K562 (cell line): Measurements from ENCODE around the gene DDR1. TPM values are rescaled to one million over a fixed set of nuclear protein-coding genes. Genes with fewer than 3 reads are reported as not detected.
A peak's percentile ranks its signal among the peaks of the same experiment; 100 is the strongest.

Experiments used
- DNMT1 ChIP-seq: fragments of 450-650 bp; IDR thresholded peaks from 2 replicates; pipeline ENCODE4 v1.6.1; 2016; ENCODE audit warnings: antibody characterized with exemption, mild to moderate bottlenecking
- KDM5B ChIP-seq: fragments of 200-600 bp; sonication (generic); IDR thresholded peaks from 2 replicates; pipeline ENCODE4 v1.6.1; 2012; ENCODE audit warnings: low read depth, mild to moderate bottlenecking, moderate library complexity, low read length, control low read depth, inconsistent platforms; ENCODE audit not compliant: insufficient replicate concordance
- PRPF4 ChIP-seq: fragments of 200-400 bp; formaldehyde crosslinking; IDR thresholded peaks from one replicate; pipeline ENCODE4 v1.6.1; 2017; ENCODE audit warnings: low read length, low read depth, mild to moderate bottlenecking; ENCODE audit not compliant: insufficient read depth, poor library complexity, severe bottlenecking
- PYGO2 ChIP-seq: fragments of 450-650 bp; IDR thresholded peaks from 2 replicates; pipeline ENCODE4 v1.6.1; 2016; ENCODE audit warnings: mild to moderate bottlenecking, missing genetic modification characterization, moderate library complexity, missing compliant biosample characterization
- SMARCC2 ChIP-seq: fragments of 450-650 bp; IDR thresholded peaks from 2 replicates; pipeline ENCODE4 v1.6.1; 2017; ENCODE audit warnings: antibody characterized with exemption, moderate library complexity, mild to moderate bottlenecking, low read depth
- polyA plus RNA-seq, 8 experiments: library from polyadenylated mRNA; depleted of rRNA in 4 of 8; stranded (reverse) in 5 of 8; unstranded in 3 of 8; fragments of >200 nt; fragmentation: Nextera tagmentation in 2 of 8; fragmentation: Illumina TruSeq in 1 of 8; extraction: Ambion mirVana in 2 of 8; extraction: Trizol in 1 of 8; gene quantifications; 2 replicates each; pipeline versions ENCODE4 v1.2.1 to v1.2.3, GENCODE V29; 2011 to 2014; ENCODE audit warnings: inconsistent platforms in 1 of 8, missing spikeins in 1 of 8
- total RNA-seq, 7 experiments: library from RNA; depleted of rRNA in 6 of 7; stranded (reverse); fragments of >200 nt in 6 of 7; fragmentation: Illumina TruSeq in 2 of 7; extraction: Trizol in 2 of 7; gene quantifications; 2 replicates each; pipeline versions ENCODE4 v1.2.1 to v1.2.3, GENCODE V29; 2011 to 2021; ENCODE audit warnings: low replicate concordance in 1 of 7
- TF ChIP-seq, protein P1 (sequence below): fragments of 250-450 bp; sonication (Bioruptor Pico); IDR thresholded peaks from 2 replicates; pipeline ENCODE4 v1.5.0; 2021; ENCODE audit warnings: mild to moderate bottlenecking, moderate library complexity
- TF ChIP-seq, protein P2 (sequence below): sonication (generic); formaldehyde crosslinking; IDR thresholded peaks from 2 replicates; pipeline ENCODE4 v1.4.0; 2020; ENCODE audit warnings: mild to moderate bottlenecking, missing genetic modification reagents
- TF ChIP-seq, protein P3 (sequence below): fragments of 450-650 bp; IDR thresholded peaks from 2 replicates; pipeline ENCODE4 v1.6.1; 2016; ENCODE audit warnings: borderline replicate concordance

The DDR1 gene
- total and polyA plus RNA-seq, 9 of the 15 experiments (the other 6 are each of a cell fraction or from before 2014, with no cell fraction given): 1.4 to 44.6 (median 12.2) TPM

DNA sequence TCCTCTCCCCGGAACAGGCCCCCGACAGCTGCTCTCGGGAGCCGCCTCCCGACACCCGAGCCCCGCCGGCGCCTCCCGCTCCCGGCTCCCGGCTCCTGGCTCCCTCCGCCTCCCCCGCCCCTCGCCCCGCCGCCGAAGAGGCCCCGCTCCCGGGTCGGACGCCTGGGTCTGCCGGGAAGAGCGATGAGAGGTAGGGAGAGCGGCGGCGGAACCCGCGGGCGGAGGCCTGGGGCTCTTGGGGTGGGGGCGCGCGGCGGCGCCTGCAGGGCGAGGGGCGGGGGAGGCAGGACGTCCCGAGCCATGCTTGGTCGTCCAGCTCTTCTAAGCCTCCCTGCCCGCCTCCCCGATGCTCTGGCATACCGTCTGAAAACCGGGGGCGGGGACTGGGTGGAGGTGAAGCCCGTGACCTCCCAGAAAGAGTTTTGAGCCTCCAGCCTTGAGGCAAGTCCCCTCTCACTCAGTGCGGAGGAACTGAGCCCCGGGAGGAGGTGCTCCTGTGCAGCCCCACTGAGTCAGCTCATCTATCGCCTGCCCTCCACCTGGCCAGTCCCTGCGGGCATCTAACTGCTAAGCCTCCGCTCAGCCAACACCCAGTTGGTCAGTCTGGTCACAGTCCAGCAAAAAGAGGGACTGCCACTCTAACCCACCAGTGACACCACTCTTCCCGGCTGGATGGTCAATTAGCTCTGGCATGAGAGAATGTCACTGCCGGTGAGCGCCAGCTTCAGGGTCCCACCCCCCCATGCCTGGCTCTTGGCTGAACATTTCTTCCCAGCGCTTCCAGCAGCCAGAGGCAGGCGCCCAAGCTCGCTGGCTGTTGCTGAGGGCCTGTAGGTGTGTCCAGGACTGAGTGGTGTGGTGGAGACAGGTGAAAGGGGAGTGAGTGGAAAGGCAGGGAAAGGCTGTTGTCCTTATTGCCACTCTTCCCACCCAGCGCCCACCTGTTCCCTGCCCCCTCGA is 482 bp downstream of the DDR1 start (continued):
- TF ChIP-seq, protein P1, sequence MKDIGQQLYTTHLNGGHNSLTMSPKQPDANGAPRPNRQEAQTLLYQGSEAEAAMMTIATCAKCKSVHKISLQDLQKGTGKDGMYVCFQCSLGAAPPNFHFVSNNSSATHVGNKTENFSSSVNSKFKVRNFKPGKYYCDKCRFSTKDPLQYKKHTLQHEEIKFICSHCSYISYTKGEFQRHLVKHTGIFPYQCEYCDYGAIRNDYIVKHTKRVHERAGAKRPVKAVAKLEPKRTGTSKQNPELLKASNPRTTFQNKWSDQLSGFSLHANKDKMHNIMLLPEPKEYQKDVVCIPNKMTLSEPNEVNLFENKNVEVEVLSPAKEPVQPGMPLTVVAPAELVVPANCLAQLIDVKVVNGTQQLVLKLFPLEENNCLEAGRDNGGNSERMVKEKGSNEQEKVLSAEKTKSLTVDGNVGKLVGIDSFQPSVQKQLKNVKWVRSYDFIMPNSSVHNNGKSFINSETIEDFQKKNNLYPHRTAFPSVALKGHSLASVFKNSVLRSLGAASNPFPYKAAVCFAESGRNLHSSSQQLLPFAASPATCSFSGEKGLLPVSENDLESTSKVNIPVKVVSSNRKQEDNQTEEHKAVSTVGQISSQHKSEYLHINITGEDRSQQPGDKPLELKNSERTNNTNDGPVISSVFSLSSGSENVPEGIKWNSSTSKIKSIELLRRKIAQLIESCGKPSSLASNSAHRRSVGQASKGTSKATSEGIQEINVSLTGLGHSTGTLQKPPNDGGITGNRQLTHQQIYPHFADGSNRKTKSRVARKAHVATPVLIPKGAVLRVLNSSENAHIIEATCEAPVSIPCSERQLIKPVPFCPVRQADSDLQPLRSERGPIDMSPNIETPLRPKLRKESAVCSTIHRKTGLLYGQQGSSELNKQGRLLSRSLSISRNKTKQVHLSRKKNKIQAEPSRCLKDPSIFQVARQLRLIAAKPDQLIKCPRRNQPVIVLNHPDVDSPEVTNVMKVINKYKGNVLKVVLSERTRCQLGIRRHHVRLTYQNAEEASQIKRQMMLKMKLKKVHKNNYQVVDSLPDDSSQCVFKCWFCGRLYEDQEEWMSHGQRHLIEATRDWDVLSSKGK (CRISPR knock-in tag): no peak
- TF ChIP-seq PRPF4: no peak
- TF ChIP-seq KDM5B: no peak
- no peak for TF ChIP-seq SMARCC2
- TF ChIP-seq DNMT1: no peak
- no peak for TF ChIP-seq PYGO2 (tag)
- TF ChIP-seq, protein P2, sequence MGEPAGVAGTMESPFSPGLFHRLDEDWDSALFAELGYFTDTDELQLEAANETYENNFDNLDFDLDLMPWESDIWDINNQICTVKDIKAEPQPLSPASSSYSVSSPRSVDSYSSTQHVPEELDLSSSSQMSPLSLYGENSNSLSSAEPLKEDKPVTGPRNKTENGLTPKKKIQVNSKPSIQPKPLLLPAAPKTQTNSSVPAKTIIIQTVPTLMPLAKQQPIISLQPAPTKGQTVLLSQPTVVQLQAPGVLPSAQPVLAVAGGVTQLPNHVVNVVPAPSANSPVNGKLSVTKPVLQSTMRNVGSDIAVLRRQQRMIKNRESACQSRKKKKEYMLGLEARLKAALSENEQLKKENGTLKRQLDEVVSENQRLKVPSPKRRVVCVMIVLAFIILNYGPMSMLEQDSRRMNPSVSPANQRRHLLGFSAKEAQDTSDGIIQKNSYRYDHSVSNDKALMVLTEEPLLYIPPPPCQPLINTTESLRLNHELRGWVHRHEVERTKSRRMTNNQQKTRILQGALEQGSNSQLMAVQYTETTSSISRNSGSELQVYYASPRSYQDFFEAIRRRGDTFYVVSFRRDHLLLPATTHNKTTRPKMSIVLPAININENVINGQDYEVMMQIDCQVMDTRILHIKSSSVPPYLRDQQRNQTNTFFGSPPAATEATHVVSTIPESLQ (CRISPR knock-in tag): no peak
- TF ChIP-seq, protein P3, sequence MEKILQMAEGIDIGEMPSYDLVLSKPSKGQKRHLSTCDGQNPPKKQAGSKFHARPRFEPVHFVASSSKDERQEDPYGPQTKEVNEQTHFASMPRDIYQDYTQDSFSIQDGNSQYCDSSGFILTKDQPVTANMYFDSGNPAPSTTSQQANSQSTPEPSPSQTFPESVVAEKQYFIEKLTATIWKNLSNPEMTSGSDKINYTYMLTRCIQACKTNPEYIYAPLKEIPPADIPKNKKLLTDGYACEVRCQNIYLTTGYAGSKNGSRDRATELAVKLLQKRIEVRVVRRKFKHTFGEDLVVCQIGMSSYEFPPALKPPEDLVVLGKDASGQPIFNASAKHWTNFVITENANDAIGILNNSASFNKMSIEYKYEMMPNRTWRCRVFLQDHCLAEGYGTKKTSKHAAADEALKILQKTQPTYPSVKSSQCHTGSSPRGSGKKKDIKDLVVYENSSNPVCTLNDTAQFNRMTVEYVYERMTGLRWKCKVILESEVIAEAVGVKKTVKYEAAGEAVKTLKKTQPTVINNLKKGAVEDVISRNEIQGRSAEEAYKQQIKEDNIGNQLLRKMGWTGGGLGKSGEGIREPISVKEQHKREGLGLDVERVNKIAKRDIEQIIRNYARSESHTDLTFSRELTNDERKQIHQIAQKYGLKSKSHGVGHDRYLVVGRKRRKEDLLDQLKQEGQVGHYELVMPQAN: peak; percentile 23; the same call in 1 of the 2 replicates
